ENCODE measurements around the gene DOCK11. TPM values are rescaled to one million over a fixed set of nuclear protein-coding genes. Genes with fewer than 3 reads are reported as not detected.

DOCK11 gene
- total RNA-seq, 1 experiment from 2014 or later: 2.1 TPM

DNA sequence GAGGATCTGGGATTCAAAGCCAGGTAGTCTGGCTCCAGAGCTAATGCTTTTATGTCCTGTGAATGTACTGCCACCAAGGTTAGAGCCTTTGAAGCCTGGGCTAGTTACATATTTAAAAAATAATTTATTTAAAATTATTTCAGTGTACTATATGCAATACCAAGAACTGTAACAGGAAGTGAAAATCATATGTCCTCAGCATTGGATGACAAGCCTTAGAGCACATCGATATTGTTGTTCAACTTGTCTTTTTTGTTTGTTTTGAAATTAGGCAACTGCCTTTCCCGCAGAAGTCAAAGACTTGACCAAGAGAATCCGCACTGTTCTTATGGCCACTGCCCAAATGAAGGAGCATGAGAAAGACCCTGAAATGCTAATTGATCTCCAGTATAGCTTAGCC, 158.7 kb downstream of the DOCK11 start:
- intact Hi-C loops (cut with micrococcal nuclease; ENCODE audit: unreplicated experiment): no loop called here
- H3K27me3 ChIP-seq (replicated peaks; ENCODE audit: insufficient read depth, low read depth, low read length, poor library complexity): no peaks in the 10 kb centered on the region
- no peak overlapping the region for H3K27ac ChIP-seq (ENCODE audit: low read depth, low read length, poor library complexity, severe bottlenecking)
- BruUV-seq (replicated peaks): no TSS peak
- no peak overlapping the region for H3K4me3 ChIP-seq (ENCODE audit: low read depth, low read length, poor library complexity, severe bottlenecking)
- POLR2A ChIA-PET (ENCODE audit: low non-redundant PET): no interaction called here
- no peak for DNase-seq (ENCODE audit: low spot score)
- no peaks in the 10 kb centered on the region for H3K9me3 ChIP-seq (ENCODE audit: low read depth, low read length, poor library complexity, severe bottlenecking)
- CTCF ChIA-PET: no interaction called here
- no peaks in the 10 kb centered on the region for H3K4me1 ChIP-seq (ENCODE audit: insufficient read depth, low read length, poor library complexity, severe bottlenecking)
- no peaks in the 10 kb centered on the region for H3K36me3 ChIP-seq (ENCODE audit: insufficient read depth, low read length, poor library complexity, severe bottlenecking)
- TF ChIP-seq, protein P1, sequence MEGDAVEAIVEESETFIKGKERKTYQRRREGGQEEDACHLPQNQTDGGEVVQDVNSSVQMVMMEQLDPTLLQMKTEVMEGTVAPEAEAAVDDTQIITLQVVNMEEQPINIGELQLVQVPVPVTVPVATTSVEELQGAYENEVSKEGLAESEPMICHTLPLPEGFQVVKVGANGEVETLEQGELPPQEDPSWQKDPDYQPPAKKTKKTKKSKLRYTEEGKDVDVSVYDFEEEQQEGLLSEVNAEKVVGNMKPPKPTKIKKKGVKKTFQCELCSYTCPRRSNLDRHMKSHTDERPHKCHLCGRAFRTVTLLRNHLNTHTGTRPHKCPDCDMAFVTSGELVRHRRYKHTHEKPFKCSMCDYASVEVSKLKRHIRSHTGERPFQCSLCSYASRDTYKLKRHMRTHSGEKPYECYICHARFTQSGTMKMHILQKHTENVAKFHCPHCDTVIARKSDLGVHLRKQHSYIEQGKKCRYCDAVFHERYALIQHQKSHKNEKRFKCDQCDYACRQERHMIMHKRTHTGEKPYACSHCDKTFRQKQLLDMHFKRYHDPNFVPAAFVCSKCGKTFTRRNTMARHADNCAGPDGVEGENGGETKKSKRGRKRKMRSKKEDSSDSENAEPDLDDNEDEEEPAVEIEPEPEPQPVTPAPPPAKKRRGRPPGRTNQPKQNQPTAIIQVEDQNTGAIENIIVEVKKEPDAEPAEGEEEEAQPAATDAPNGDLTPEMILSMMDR (conservative IDR thresholded peaks at IDR 0.05; ENCODE audit: low read depth, low read length): no peak
- TF ChIP-seq EZH2 (IDR thresholded peaks at IDR 0.05; ENCODE audit: borderline replicate concordance, low read depth, low read length, poor library complexity, severe bottlenecking): no peak

DNA sequence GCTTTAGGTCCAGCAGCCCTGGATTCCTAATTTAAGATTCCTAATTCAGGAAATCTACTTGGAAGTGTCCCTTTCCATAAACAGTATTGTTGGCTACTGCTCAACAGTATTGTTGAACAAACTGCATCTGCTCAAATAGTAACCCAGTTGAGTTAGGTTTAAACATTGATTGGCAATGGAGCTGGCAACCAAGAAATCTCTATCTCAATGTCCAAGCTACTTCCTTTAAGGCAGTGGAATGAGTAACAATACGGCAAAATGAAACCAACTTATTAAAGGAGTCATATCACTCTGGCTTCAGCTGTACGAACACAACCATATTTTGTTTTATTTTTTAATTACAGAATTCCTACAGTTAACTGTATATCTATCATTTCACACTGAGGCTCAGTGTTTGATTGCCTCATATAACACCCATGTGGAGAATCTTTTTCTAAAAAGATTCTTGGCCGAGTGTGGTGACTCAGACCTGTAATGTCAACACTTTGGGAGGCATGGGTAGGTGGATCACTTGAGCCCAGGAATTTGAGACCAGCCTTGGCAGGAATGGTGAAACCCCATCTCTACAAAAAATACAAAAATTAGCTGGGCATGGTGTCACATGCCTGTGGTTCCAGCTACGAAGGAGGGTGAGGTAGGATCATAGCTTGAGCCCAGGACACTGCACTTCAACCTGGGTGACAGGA, 160.1 kb downstream of the DOCK11 start:
- POLR2A ChIA-PET (ENCODE audit: low non-redundant PET): no interaction called here
- H3K9me3 ChIP-seq (ENCODE audit: low read depth, low read length, poor library complexity, severe bottlenecking): no peaks in the 10 kb centered on the region
- no TSS peak for BruUV-seq (replicated peaks)
- no peaks in the 10 kb centered on the region for H3K27me3 ChIP-seq (replicated peaks; ENCODE audit: insufficient read depth, low read depth, low read length, poor library complexity)
- no peaks in the 10 kb centered on the region for H3K4me1 ChIP-seq (ENCODE audit: insufficient read depth, low read length, poor library complexity, severe bottlenecking)
- TF ChIP-seq EZH2 (IDR thresholded peaks at IDR 0.05; ENCODE audit: borderline replicate concordance, low read depth, low read length, poor library complexity, severe bottlenecking): no peak
- TF ChIP-seq, protein P1 (conservative IDR thresholded peaks at IDR 0.05; ENCODE audit: low read depth, low read length): no peak
- H3K27ac ChIP-seq (ENCODE audit: low read depth, low read length, poor library complexity, severe bottlenecking): no peak overlapping the region
- H3K4me3 ChIP-seq (ENCODE audit: low read depth, low read length, poor library complexity, severe bottlenecking): no peak overlapping the region
- CTCF ChIA-PET: no interaction called here
- H3K36me3 ChIP-seq (ENCODE audit: insufficient read depth, low read length, poor library complexity, severe bottlenecking): no peaks in the 10 kb centered on the region
- intact Hi-C loops (cut with micrococcal nuclease; ENCODE audit: unreplicated experiment): no loop called here
- DNase-seq (ENCODE audit: low spot score): no peak

DNA sequence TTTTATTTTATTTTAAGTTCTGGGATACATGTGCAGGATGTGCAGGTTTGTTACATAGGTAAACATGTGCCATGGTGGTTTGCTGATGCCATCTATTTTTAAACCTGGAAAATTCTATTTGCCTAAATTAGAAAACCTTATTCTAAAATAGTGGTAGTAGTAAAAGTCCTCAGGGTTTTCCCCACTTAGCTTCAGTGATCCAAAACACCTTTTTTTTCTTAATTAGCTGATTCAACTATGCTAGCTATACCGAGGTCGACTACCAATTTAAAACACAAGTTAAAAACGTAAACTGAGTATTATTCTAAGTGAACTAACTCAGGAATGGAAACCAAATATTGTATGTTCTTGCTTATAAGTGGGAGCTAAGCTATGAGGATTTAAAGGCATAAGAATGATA, 161.8 kb downstream of the DOCK11 start:
- Histone ChIP-seq H3K9me3 (ENCODE audit: low read depth, low read length, poor library complexity, severe bottlenecking) (no peaks in the 10 kb centered on the region), H3K4me3 (ENCODE audit: low read depth, low read length, poor library complexity, severe bottlenecking) (no peak overlapping the region), H3K27me3 (replicated peaks; ENCODE audit: insufficient read depth, low read depth, low read length, poor library complexity) (no peaks in the 10 kb centered on the region), H3K27ac (ENCODE audit: low read depth, low read length, poor library complexity, severe bottlenecking) (no peak overlapping the region), H3K4me1 (ENCODE audit: insufficient read depth, low read length, poor library complexity, severe bottlenecking) (no peaks in the 10 kb centered on the region), H3K36me3 (ENCODE audit: insufficient read depth, low read length, poor library complexity, severe bottlenecking) (no peaks in the 10 kb centered on the region)
- BruUV-seq (replicated peaks): no TSS peak
- TF ChIP-seq, protein P1 (conservative IDR thresholded peaks at IDR 0.05; ENCODE audit: low read depth, low read length): no peak
- no peak for TF ChIP-seq EZH2 (IDR thresholded peaks at IDR 0.05; ENCODE audit: borderline replicate concordance, low read depth, low read length, poor library complexity, severe bottlenecking)
- intact Hi-C loops (cut with micrococcal nuclease; ENCODE audit: unreplicated experiment): no loop called here
- ChIA-PET POLR2A (ENCODE audit: low non-redundant PET) (no interaction called here), CTCF (no interaction called here)
- DNase-seq (ENCODE audit: low spot score): no peak
